Brain pericyte (primary cell): ENCODE measurements around the gene NR2C2AP.

Source experiments
- DNase-seq: peaks from one replicate; pipeline ENCODE4 v3.0.0-alpha.2; 2012; ENCODE audit warnings: low read depth, low spot score

NR2C2AP gene

GRCh38 chr19:19214892-19215291 is 11.7 kb upstream of the NR2C2AP start:
- no peak for DNase-seq

- DNase-seq, result no peak
Observed at GRCh38 chr19:19214159-19214490, 10.9 kb upstream of the NR2C2AP start.

- no peak for DNase-seq
Observed at GRCh38 chr19:19213426-19214158, 10.4 kb upstream of the NR2C2AP start.

GRCh38 chr19:19212916-19213315 is 9.7 kb upstream of the NR2C2AP start:
- no peak for DNase-seq

GRCh38 chr19:19211499-19212420 is 8.5 kb upstream of the NR2C2AP start, which contains the start of gene NCAN:
Gene NCAN, plus strand, starts transcription at chr19:19211958. Its CDS starts 4,996 bp downstream, at chr19:19216954.
- no peak for DNase-seq

GRCh38 chr19:19209372-19209771 is 6.2 kb upstream of the NR2C2AP start:
- DNase-seq, result no peak

- DNase-seq, result no peak
Observed at GRCh38 chr19:19207637-19208572, 4.7 kb upstream of the NR2C2AP start.

GRCh38 chr19:19206938-19207337 is 3.7 kb upstream of the NR2C2AP start:
- no peak for DNase-seq

GRCh38 chr19:19205416-19206410 is 2.5 kb upstream of the NR2C2AP start:
- no peak for DNase-seq

- no peak for DNase-seq
Observed at GRCh38 chr19:19204181-19204580, 967 bp upstream of the NR2C2AP start.

- DNase-seq, result no peak
Observed at GRCh38 chr19:19202707-19203011, 555 bp downstream of the NR2C2AP start.

GRCh38 chr19:19201697-19202630 is 1.2 kb downstream of the NR2C2AP start:
- DNase-seq, result no peak

- no peak for DNase-seq
Observed at GRCh38 chr19:19193926-19194325, 9.3 kb downstream of the NR2C2AP start.

- no peak for DNase-seq
Observed at GRCh38 chr19:19192910-19193423, 10.2 kb downstream of the NR2C2AP start.

GRCh38 chr19:19192078-19192882 is 10.9 kb downstream of the NR2C2AP start, which contains the start of the genes BORCS8 and RFXANK:
Gene BORCS8, minus strand, starts transcription at chr19:19192152. Its CDS starts 35 bp downstream, at chr19:19192117.
Gene RFXANK, plus strand, starts transcription at chr19:19192258. Its CDS starts 1,689 bp downstream, at chr19:19193947.
- peak; percentile 96 for DNase-seq

- no peak for DNase-seq
Observed at GRCh38 chr19:19191768-19192077, 11.5 kb downstream of the NR2C2AP start.

- no peak for DNase-seq
Observed at GRCh38 chr19:19186742-19187141, 16.5 kb downstream of the NR2C2AP start.
